ENCODE data around the gene HEBP2.

HEBP2 gene

GRCh38 chr6:138442663-138443062 lies 38.6 kb downstream of the HEBP2 start:
- Histone ChIP-seq H3K4me1 (ENCODE audit: insufficient read depth, low read length) (no peaks in the 10 kb centered on the region), H3K36me3 (ENCODE audit: insufficient read depth, low read length) (peaks cover 4% of the 10 kb centered on the region; the same call in 1 of the 2 replicates), H3K9ac (ENCODE audit: low read depth, low read length) (no peak overlapping the region), H3K9me3 (ENCODE audit: control insufficient read depth, insufficient read depth, low read length) (no peaks in the 10 kb centered on the region)

- H3K9me3 ChIP-seq (ENCODE audit: control insufficient read depth, insufficient read depth, low read length) = no peaks in the 10 kb centered on the region
- H3K9ac ChIP-seq (ENCODE audit: low read depth, low read length) = no peak overlapping the region
- no peaks in the 10 kb centered on the region for H3K4me1 ChIP-seq (ENCODE audit: insufficient read depth, low read length)
- H3K36me3 ChIP-seq (ENCODE audit: insufficient read depth, low read length) = peaks cover 4% of the 10 kb centered on the region; the same call in 1 of the 2 replicates
Measured at GRCh38 chr6:138443979-138444378, 40.0 kb downstream of the HEBP2 start.

GRCh38 chr6:138446821-138447220 lies 42.8 kb downstream of the HEBP2 start:
- Histone ChIP-seq H3K4me1 (ENCODE audit: insufficient read depth, low read length) (no peaks in the 10 kb centered on the region), H3K9ac (ENCODE audit: low read depth, low read length) (no peak overlapping the region), H3K9me3 (ENCODE audit: control insufficient read depth, insufficient read depth, low read length) (no peaks in the 10 kb centered on the region), H3K36me3 (ENCODE audit: insufficient read depth, low read length) (peaks cover 4% of the 10 kb centered on the region; the same call in 1 of the 2 replicates)

GRCh38 chr6:138450445-138450844 lies 46.4 kb downstream of the HEBP2 start:
- Histone ChIP-seq H3K9me3 (ENCODE audit: control insufficient read depth, insufficient read depth, low read length) (no peaks in the 10 kb centered on the region), H3K9ac (ENCODE audit: low read depth, low read length) (no peak overlapping the region), H3K36me3 (ENCODE audit: insufficient read depth, low read length) (peaks cover 4% of the 10 kb centered on the region; the same call in 1 of the 2 replicates), H3K4me1 (ENCODE audit: insufficient read depth, low read length) (0 out of 2 replicates have a peak, but pooled peaks cover under 1% of the 10 kb centered on the region)

- H3K9me3 ChIP-seq (ENCODE audit: control insufficient read depth, insufficient read depth, low read length) = no peaks in the 10 kb centered on the region
- peaks cover 4% of the 10 kb centered on the region; the same call in 1 of the 2 replicates for H3K36me3 ChIP-seq (ENCODE audit: insufficient read depth, low read length)
Measured at GRCh38 chr6:138451043-138451442, 47.0 kb downstream of the HEBP2 start.

GRCh38 chr6:138454981-138455706 lies 51.1 kb downstream of the HEBP2 start:
- Histone ChIP-seq H3K36me3 (ENCODE audit: insufficient read depth, low read length) (0 out of 2 replicates have a peak, but pooled peaks cover 3% of the 10 kb centered on the region), H3K9me3 (ENCODE audit: control insufficient read depth, insufficient read depth, low read length) (no peaks in the 10 kb centered on the region), H3K9ac (ENCODE audit: low read depth, low read length) (no peak overlapping the region), H3K4me1 (ENCODE audit: insufficient read depth, low read length) (peaks cover 6% of the 10 kb centered on the region; the same call in 1 of the 2 replicates)

More at GRCh38 chr6:138451043-138451442, 47.0 kb downstream of the HEBP2 start:
- Histone ChIP-seq H3K9ac (ENCODE audit: low read depth, low read length) (no peak overlapping the region), H3K4me1 (ENCODE audit: insufficient read depth, low read length) (peaks cover 6% of the 10 kb centered on the region; the same call in 1 of the 2 replicates)

- Histone ChIP-seq H3K9ac (ENCODE audit: low read depth, low read length) (no peak overlapping the region), H3K9me3 (ENCODE audit: control insufficient read depth, insufficient read depth, low read length) (no peaks in the 10 kb centered on the region), H3K36me3 (ENCODE audit: insufficient read depth, low read length) (0 out of 2 replicates have a peak, but pooled peaks cover 3% of the 10 kb centered on the region), H3K4me1 (ENCODE audit: insufficient read depth, low read length) (peaks cover 6% of the 10 kb centered on the region; the same call in 1 of the 2 replicates)
Measured at GRCh38 chr6:138455746-138456400, 51.9 kb downstream of the HEBP2 start.

- 0 out of 2 replicates have a peak, but pooled peaks cover 3% of the 10 kb centered on the region for H3K36me3 ChIP-seq (ENCODE audit: insufficient read depth, low read length)
- H3K4me1 ChIP-seq (ENCODE audit: insufficient read depth, low read length) = peaks cover 6% of the 10 kb centered on the region; the same call in 1 of the 2 replicates
- no peak overlapping the region for H3K9ac ChIP-seq (ENCODE audit: low read depth, low read length)
- H3K9me3 ChIP-seq (ENCODE audit: control insufficient read depth, insufficient read depth, low read length) = no peaks in the 10 kb centered on the region
Measured at GRCh38 chr6:138456401-138456790, 52.4 kb downstream of the HEBP2 start.

- Histone ChIP-seq H3K9me3 (ENCODE audit: control insufficient read depth, insufficient read depth, low read length) (no peaks in the 10 kb centered on the region), H3K9ac (ENCODE audit: low read depth, low read length) (no peak overlapping the region), H3K4me1 (ENCODE audit: insufficient read depth, low read length) (peaks cover 5% of the 10 kb centered on the region; the same call in 1 of the 2 replicates), H3K36me3 (ENCODE audit: insufficient read depth, low read length) (peaks cover 15% of the 10 kb centered on the region)
Measured at GRCh38 chr6:138461647-138462046, 57.6 kb downstream of the HEBP2 start.

- peaks cover 5% of the 10 kb centered on the region; the same call in 1 of the 2 replicates for H3K4me1 ChIP-seq (ENCODE audit: insufficient read depth, low read length)
- no peak overlapping the region for H3K9ac ChIP-seq (ENCODE audit: low read depth, low read length)
- H3K9me3 ChIP-seq (ENCODE audit: control insufficient read depth, insufficient read depth, low read length) = no peaks in the 10 kb centered on the region
- H3K36me3 ChIP-seq (ENCODE audit: insufficient read depth, low read length) = peaks cover 12% of the 10 kb centered on the region
Measured at GRCh38 chr6:138464085-138464484, 60.1 kb downstream of the HEBP2 start.

- no peak overlapping the region for H3K9ac ChIP-seq (ENCODE audit: low read depth, low read length)
- H3K4me1 ChIP-seq (ENCODE audit: insufficient read depth, low read length) = peaks cover 5% of the 10 kb centered on the region; the same call in 1 of the 2 replicates
- H3K9me3 ChIP-seq (ENCODE audit: control insufficient read depth, insufficient read depth, low read length) = no peaks in the 10 kb centered on the region
- peaks cover 17% of the 10 kb centered on the region for H3K36me3 ChIP-seq (ENCODE audit: insufficient read depth, low read length)
Measured at GRCh38 chr6:138465007-138465645, 61.1 kb downstream of the HEBP2 start.

- H3K36me3 ChIP-seq (ENCODE audit: insufficient read depth, low read length) = peaks cover 13% of the 10 kb centered on the region; the same call in 1 of the 2 replicates
- H3K9me3 ChIP-seq (ENCODE audit: control insufficient read depth, insufficient read depth, low read length) = no peaks in the 10 kb centered on the region
- no peak overlapping the region for H3K9ac ChIP-seq (ENCODE audit: low read depth, low read length)
- peaks cover 5% of the 10 kb centered on the region; the same call in 1 of the 2 replicates for H3K4me1 ChIP-seq (ENCODE audit: insufficient read depth, low read length)
Measured at GRCh38 chr6:138467901-138468300, 63.9 kb downstream of the HEBP2 start.

GRCh38 chr6:138468320-138469015 lies 64.4 kb downstream of the HEBP2 start:
- H3K4me1 ChIP-seq (ENCODE audit: insufficient read depth, low read length) = peaks cover 5% of the 10 kb centered on the region; the same call in 1 of the 2 replicates
- H3K9ac ChIP-seq (ENCODE audit: low read depth, low read length) = no peak overlapping the region
- no peaks in the 10 kb centered on the region for H3K9me3 ChIP-seq (ENCODE audit: control insufficient read depth, insufficient read depth, low read length)
- peaks cover 10% of the 10 kb centered on the region; the same call in 1 of the 2 replicates for H3K36me3 ChIP-seq (ENCODE audit: insufficient read depth, low read length)

Data from ES-I3 (cell line).